ENCODE measurements around the gene ILF2.
"Not testable (repeated sequence)": the region's sequence is repeated elsewhere in the genome, so short reads cannot be mapped to it uniquely, and the experiment has no call there.

ILF2 gene

DNA sequence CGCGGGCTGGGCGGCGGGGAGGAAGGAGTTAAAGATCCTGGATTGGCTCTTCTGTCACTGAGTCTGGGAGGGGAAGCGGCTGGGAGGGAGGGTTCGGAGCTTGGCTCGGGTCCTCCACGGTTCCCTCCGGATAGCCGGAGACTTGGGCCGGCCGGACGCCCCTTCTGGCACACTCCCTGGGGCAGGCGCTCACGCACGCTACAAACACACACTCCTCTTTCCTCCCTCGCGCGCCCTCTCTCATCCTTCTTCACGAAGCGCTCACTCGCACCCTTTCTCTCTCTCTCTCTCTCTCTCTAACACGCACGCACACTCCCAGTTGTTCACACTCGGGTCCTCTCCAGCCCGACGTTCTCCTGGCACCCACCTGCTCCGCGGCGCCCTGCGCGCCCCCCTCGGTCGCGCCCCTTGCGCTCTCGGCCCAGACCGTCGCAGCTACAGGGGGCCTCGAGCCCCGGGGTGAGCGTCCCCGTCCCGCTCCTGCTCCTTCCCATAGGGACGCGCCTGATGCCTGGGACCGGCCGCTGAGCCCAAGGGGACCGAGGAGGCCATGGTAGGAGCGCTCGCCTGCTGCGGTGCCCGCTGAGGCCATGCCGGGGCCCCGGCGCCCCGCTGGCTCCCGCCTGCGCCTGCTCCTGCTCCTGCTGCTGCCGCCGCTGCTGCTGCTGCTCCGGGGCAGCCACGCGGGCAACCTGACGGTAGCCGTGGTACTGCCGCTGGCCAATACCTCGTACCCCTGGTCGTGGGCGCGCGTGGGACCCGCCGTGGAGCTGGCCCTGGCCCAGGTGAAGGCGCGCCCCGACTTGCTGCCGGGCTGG lies 7.9 kb upstream of the ILF2 start, which contains the start of gene NPR1:
Gene NPR1 (plus strand): TSS at position 170 of the 818 bp plus-strand sequence. CDS start 421 bp downstream, at position 591.
- no peak for DNase-seq

GRCh38 chr1:153677718-153678518 lies 7.1 kb upstream of the ILF2 start:
- DNase-seq: no peak

DNA sequence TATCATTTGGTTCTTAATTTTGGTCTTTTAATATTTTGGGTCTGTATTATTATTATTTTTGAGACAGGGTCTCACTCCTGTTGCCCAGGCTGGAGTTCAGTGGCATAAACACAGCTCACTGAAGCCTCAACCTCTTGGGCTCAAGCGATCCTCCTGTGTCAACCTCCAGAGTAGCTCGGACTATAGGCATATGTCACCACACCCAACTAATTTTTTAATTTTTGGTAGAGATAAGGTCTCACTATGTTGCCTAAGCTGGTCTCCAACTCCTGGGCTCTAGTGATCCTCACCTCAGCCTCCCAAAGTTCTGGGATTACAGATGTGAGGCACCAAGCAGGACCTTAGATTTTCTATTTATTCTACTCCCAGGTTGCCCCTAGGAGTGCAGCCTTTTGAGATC lies 2.7 kb upstream of the ILF2 start:
- no peak for DNase-seq

DNA sequence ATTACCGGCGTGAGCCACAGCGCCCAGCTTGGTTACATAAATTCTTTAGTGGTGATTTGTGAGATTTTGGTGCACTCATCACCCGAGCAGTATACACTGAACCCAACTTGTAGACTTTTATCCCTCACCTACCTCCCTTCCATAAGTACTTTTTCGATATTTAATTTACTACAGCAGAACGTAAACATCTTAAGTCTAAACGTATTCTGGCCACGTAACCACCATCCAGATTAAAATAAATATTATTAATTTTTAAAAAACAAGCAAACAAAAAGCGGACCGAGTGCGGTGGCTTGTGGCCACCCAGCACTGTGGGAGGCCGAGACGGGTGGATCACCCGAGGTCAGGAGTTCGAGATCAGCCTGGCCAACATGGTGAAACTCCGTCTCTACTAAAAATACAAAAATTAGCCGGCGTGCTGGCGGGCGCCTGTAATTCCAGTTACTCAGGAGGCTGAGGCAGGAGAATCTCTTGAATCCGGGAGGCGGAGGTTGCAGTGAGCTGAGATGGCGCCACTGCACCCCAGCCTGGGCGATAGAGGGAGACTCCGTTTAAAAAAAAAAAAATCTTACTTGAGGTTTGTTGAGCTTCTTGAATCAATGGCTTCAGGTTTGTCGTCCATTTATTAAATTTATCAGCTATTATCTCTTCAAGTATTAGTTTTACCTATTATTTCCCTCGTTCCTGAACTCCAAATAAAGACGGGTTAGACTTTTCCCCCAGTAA lies 998 bp upstream of the ILF2 start:
- DNase-seq: peak; percentile 12

DNA sequence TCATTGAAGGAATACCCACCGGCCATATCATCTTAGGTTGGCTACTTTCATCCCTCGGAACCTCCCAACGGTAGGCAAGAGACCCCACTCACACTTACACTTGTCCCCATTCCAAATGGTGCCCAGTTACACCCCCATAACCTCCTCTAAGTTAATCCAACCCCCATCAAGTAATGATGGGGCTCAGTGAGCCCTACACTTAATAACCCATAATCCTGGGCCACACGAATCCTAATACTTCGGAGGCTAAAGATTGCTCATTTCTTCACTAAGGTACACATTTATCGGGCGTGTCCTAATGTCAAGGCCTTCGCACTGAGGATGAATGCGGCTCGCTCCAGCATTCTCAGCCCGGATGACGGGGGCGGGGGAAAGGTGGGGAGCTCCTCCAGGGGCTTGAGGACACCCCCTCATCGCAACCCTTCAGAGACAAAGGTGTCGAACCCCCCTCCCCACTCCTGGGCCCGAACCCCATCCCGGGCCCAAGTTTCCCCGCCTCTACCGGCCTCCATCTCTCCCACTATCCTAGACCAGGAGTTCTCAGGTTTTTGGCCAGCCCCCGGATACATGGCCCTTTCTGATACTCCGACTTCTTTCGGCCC lies 435 bp downstream of the ILF2 start:
- peak; percentile 21 for DNase-seq

DNA sequence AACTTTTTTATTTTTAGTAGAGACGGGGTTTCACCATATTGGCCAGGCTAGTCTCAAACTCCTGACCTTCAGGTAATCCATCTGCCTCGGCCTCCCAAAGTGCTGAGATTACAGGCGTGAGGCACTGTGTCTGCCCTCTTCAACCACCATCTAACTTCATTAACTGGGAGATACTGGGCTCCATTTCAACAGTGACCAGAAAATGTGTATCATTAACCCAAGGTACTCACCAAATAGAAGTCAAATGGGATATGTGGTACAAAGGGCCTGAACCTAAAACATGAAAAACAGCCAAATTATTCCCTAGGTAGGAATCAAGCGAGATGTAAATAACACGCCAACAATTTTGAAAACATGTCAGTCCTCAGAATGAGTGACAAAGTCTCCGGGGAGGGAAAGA lies 1.2 kb downstream of the ILF2 start:
- no peak for DNase-seq

DNA sequence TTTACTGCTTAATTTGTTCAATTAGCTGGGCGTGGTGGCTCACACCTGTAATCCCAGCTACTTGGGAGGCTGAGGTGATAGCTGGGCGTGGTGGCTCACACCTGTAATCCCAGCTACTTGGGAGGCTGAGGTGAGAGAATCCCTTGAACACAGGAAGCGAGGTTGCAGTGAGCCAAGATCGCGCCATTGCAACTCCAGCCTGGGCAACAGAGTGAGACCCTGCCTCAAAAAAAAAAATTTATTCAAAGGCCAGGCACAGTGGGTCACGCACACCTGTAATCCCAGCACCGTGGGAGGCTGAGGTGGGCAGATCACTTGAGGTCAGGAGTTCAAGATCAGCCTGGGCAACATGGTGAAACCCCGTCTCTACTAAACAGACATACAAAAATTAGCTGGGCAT lies 2.1 kb downstream of the ILF2 start:
- not testable (repeated sequence) for DNase-seq

GRCh38 chr1:153667439-153667838 lies 3.4 kb downstream of the ILF2 start:
- no peak for DNase-seq

- DNase-seq: no peak
These were observed 7.6 kb downstream of the ILF2 start for GRCh38 chr1:153663211-153663610.

DNA sequence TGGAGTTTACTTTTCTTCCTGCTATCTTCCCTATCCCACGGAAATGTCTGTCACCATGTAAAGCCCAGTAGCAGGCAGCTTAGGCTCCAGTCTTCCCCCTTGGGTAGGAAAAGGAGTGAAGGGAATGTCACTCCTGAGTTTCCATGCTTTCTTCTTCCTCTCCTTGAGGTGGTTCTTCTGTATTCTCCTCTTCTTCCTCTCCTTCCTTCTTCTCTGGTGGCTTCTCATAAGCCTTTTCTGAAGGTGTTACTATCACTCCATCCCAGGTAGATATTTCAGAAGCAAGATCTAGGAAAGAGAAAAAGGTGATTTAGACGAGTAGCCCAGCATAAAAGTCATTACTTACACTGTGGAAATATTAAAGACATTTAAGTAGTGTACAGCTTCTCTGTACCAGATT lies 8.5 kb downstream of the ILF2 start:
- no peak for DNase-seq

- DNase-seq: no peak
These were observed 9.6 kb downstream of the ILF2 start for GRCh38 chr1:153661111-153661708.

- no peak for DNase-seq
These were observed 11.1 kb downstream of the ILF2 start for GRCh38 chr1:153659656-153660055.

DNA sequence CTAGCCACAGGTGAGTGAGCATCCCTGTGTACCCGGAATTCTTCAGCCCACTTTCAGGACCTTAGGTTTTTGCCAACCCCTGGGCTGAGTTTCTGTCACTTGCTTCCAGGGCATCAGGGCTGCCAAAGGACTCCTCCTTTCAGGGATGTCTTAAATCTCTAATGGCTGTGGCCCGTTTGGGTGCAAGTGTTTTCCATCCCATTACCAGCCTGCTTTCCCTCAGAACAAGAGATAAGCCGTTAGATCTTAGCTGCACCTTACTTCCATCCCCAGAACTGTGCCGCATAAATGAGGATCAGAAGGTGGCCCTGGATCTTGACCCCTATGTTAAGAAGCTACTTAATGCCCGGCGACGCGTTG lies 11.6 kb downstream of the ILF2 start:
- DNase-seq: no peak

DNA sequence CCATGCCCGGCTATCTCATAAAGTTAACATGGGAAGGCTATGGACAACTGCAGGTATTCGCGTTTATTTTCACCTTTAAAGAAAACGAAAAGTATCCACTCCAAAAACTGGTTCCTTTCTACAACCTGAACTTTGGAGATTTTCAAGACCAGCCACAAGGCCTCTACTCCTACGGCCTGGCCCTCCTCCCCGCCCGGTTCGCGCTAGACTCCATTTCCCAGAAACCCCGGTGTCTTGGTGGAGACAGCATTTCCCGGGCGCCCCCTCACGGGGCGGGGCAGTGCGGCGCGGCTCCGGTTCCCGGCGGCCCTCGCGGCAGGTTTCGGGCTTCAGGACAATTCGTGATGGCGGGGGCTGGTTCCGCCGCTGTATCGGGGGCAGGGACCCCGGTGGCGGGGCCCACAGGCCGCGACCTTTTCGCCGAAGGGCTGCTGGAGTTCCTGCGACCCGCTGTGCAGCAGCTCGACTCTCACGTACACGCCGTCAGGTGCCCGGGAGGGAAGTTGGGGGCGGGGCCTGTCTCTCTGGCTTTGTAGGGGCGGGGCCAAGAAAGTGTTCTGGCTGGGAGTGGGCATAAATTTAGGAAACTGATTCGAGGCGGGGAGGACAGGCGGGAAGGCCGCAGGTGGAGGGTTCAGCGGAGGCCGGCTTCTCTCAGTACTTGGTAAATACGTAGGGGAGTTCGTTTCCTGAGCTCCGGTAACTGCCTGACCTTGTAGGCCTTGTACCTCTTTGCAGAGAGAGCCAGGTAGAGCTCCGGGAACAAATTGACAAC lies 12.2 kb downstream of the ILF2 start, which contains the start of gene SNAPIN:
Gene SNAPIN (plus strand): TSS at position 304 of the 775 bp plus-strand sequence. CDS start 41 bp downstream, at position 345.
- DNase-seq: peak; percentile 87

DNA sequence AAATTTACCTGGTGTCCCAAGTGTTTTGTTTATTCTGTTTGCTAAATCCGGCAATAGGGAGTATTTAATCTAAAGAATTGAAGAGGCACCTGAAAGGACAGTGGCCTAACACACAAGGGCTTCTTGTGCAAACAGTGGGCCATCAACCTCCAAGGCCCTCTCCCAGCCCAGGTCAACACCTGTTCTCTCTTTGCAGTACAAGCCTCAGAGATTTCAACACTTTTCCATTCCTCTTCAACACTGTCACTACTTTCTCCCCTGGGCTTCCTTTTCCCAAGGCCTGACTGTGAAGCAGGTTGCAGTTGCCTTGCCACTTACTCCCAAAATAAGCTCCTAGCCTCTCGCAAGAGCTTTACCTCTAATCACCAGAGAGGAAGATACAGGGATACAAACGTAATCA lies 15.5 kb downstream of the ILF2 start:
- no peak for DNase-seq

DNA sequence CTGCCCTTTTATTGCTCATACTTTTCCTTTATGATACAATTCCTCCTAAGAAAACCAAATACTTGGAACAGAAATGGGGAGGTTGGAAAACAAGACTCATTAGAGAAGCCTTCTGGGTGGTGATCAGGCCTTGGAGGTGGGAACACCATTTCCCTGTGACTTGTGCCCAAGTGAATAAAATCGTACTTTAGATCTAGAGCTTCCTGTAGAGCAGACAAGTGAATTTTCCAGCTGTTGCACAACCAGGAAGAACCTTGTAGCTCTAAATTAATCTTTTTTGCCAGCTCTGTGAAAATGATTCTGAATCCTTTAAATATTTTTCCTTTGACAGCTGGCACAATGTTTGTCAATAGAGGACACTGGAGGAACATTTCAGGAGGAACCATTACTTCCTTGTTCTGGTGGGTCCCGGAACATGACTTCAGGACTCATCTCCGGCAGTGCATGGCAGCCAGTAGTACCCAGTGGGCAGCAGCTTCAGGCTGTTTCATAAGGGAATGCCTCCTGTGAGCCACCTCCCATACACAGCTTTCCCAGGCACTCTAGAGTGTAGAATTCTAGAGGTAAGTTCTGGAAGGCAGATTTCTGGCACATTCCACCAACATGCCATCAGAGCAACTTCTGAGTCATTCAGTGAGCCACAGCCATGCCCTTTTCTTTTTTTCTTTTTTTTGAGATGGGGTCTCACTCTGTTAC lies 17.8 kb downstream of the ILF2 start:
- DNase-seq: no peak

- DNase-seq: no peak
These were observed 19.0 kb downstream of the ILF2 start for GRCh38 chr1:153651771-153652170.

- DNase-seq: no peak
These were observed 20.9 kb downstream of the ILF2 start for GRCh38 chr1:153649863-153650235.

- no peak for DNase-seq
These were observed 21.5 kb downstream of the ILF2 start for GRCh38 chr1:153649137-153649862.

DNA sequence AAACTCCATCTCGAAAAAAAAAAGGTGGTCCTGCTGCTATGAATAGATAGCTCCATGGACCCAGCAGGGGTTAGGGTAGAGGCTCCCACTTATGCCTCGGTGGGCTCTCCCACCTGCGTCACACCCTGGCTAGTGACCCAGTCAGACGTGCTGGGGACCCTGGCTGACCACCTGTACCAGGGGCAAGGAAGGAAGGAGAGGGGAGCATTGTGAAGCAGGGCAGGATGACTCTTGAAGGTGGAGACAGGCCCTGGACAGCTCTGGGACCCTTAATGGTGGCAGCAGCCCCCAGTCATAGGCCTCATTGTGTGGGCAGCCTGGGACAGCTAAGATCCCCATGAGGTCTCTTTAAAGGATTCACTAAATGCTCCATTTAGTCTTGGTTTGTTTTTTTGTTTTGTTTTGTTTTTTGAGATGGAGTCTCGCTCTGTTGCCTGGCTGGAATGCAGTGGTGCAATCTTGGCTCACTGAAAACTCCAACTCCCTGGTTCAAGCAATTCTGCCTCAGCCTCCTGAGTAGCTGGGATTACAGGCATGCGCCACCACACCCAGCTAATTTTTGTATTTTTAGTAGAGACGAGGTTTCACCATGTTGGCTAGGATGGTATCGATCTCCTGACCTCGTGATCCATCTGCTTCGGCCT lies 22.7 kb downstream of the ILF2 start:
- no peak for DNase-seq
